Ishikawa (cell line): ENCODE results near the gene CD22.

Experiments
- EGR1 ChIP-seq: IDR thresholded peaks from 2 replicates; pipeline ENCODE4 v1.6.1; 2012
- EP300 ChIP-seq: IDR thresholded peaks from 2 replicates; pipeline ENCODE4 v1.6.1; 2012; ENCODE audit warnings: borderline replicate concordance
- TEAD4 ChIP-seq: IDR thresholded peaks from 2 replicates; pipeline ENCODE4 v1.6.1; 2012

DNA sequence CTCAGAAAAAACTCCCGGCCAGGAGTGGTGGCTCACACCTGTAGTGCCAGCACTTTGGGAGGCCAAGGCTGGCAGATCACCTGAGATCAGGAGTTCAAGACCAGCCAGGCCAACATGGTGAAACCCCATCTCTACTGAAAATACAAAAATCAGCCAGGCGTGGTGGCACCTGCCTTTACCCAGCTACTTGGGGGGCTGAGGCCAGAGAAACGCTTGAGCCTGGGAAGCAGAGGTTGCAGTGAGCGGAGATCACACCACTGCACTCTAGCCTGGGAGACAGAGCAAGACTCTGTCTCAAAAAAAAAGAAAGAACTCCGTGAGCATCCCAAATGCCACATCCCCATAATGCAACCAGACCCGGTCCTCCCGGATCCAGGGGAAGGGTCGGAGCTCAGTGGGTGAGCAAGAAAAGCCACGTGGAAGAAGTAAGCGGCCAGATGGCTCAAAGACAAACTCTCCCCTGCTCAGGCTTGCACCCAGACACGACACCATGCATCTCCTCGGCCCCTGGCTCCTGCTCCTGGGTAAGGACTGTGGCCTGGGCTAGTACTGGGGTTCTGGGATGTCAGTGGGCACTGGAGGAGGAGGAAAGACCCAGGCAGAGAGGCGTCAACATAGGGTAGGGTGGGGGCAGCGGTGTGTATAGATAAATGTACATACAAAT lies 2.7 kb downstream of the CD22 start:
- TF ChIP-seq EGR1 (no peak), EP300 (no peak), TEAD4 (no peak)
